Measurements from ENCODE around the gene LHX1.

Gene LHX1

DNA sequence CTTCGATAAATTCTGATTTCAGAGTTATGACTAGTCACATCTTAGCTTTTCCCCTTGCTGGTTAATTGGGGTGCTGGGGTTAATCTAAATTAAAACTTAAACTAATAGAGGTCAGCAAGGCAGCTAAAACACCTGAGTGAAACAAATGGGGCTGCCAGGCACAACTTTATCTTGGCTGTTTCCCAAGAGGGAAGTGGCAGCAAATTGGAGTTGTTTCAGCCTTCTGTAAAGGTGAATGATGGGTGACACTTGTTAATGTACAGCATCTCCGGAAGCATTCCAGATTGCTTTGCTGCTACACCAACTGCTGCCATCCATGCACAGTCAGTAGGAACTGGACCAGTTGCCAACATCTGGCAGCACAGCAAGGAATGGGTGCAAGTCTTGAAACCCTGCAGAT, 55.4 kb downstream of the LHX1 start:
- no peak for TF ChIP-seq CTCF (IDR thresholded peaks at IDR 0.05; ENCODE audit: low read depth, low read length)
- DNase-seq (ENCODE audit: low read depth, low spot score) = no peak
- in situ Hi-C loops (cut with HindIII; ENCODE audit: low sequenced_read_pairs) = no loop called here
- H3K4me3 ChIP-seq (ENCODE audit: low read depth, low read length) = no peak overlapping the region

- DNase-seq (ENCODE audit: low read depth, low spot score) = no peak
- no peak for TF ChIP-seq CTCF (IDR thresholded peaks at IDR 0.05; ENCODE audit: low read depth, low read length)
- no peak overlapping the region for H3K4me3 ChIP-seq (ENCODE audit: low read depth, low read length)
- in situ Hi-C loops (cut with HindIII; ENCODE audit: low sequenced_read_pairs) = no loop called here
These were observed 56.0 kb downstream of the LHX1 start for GRCh38 chr17:36993227-36993626.
